HepG2 (cell line): ENCODE data around the gene CORO7. TPM values are rescaled to one million over a fixed set of nuclear protein-coding genes. Genes with fewer than 3 reads are reported as not detected.
A peak's percentile ranks its signal among the peaks of the same experiment; 100 is the strongest.

Experiments used
- EEA1 ChIP-seq: sonication (generic); formaldehyde crosslinking; IDR thresholded peaks from 2 replicates; pipeline ENCODE4 v1.5.1; 2020; ENCODE audit warnings: mild to moderate bottlenecking, missing genetic modification reagents, borderline replicate concordance
- HMG20A ChIP-seq: IDR thresholded peaks from 2 replicates; pipeline ENCODE4 v1.6.1; 2016; ENCODE audit warnings: borderline replicate concordance
- KDM1A ChIP-seq: IDR thresholded peaks from 2 replicates; pipeline ENCODE4 v1.6.1; 2016; ENCODE audit warnings: missing compliant biosample characterization
- MTA3 ChIP-seq: sonication (generic); formaldehyde crosslinking; IDR thresholded peaks from 2 replicates; pipeline ENCODE4 v1.4.0; 2020; ENCODE audit warnings: missing genetic modification reagents
- MXD1 ChIP-seq: sonication (generic); formaldehyde crosslinking; IDR thresholded peaks from 2 replicates; pipeline ENCODE4 v1.4.0; 2020; ENCODE audit warnings: mild to moderate bottlenecking, missing genetic modification reagents
- NONO ChIP-seq, 2 experiments: fragments of 450-650 bp in 1 of 2; sonication (generic) in 1 of 2; formaldehyde crosslinking in 1 of 2; IDR thresholded peaks in 1 of 2; conservative IDR thresholded peaks in 1 of 2; 2 replicates each; pipeline versions ENCODE4 v1.6.1 to v1.8.0; 2017 to 2022; ENCODE audit warnings: mild to moderate bottlenecking in 1 of 2, missing genetic modification reagents in 1 of 2, moderate library complexity in 1 of 2
- REST ChIP-seq, 2 experiments: IDR thresholded peaks; 2 replicates each; pipeline ENCODE4 v1.6.1; 2011 to 2012; ENCODE audit warnings: low read length in 2 of 2, borderline replicate concordance in 1 of 2, low read depth in 1 of 2, mild to moderate bottlenecking in 1 of 2, moderate library complexity in 1 of 2
- ZNF205 ChIP-seq: IDR thresholded peaks from 2 replicates; pipeline ENCODE4 v1.6.1; 2018; ENCODE audit warnings: missing biosample characterization, missing genetic modification reagents
- ZNF253 ChIP-seq: sonication (generic); formaldehyde crosslinking; IDR thresholded peaks from 2 replicates; pipeline ENCODE4 v1.8.0; 2022; ENCODE audit warnings: mild to moderate bottlenecking, missing genetic modification reagents, borderline replicate concordance
- ZNF451 ChIP-seq: sonication (generic); formaldehyde crosslinking; IDR thresholded peaks from 2 replicates; pipeline ENCODE4 v1.5.0; 2020; ENCODE audit warnings: mild to moderate bottlenecking, missing genetic modification reagents
- ZNF550 ChIP-seq: sonication (generic); formaldehyde crosslinking; IDR thresholded peaks from 2 replicates; pipeline ENCODE4 v1.4.0; 2020; ENCODE audit warnings: mild to moderate bottlenecking, missing genetic modification reagents, borderline replicate concordance
- ZNF557 ChIP-seq: sonication (generic); formaldehyde crosslinking; IDR thresholded peaks from 2 replicates; pipeline ENCODE4 v1.4.0; 2020; ENCODE audit warnings: missing genetic modification reagents
- ZNF747 ChIP-seq: sonication (generic); formaldehyde crosslinking; IDR thresholded peaks from 2 replicates; pipeline ENCODE4 v1.8.1; 2023; ENCODE audit warnings: missing genetic modification reagents, mild to moderate bottlenecking, borderline replicate concordance
- ZNF773 ChIP-seq: sonication (generic); formaldehyde crosslinking; IDR thresholded peaks from 2 replicates; pipeline ENCODE4 v1.4.0; 2020; ENCODE audit warnings: missing genetic modification reagents, borderline replicate concordance
- polyA plus RNA-seq, 8 experiments: library from polyadenylated mRNA; depleted of rRNA in 3 of 8; stranded (reverse) in 7 of 8; unstranded in 1 of 8; fragments of >200 nt; fragmentation: Illumina TruSeq in 4 of 8; extraction: Trizol in 4 of 8; gene quantifications; 2 replicates each; pipeline versions ENCODE4 v1.2.1 to v1.2.3, GENCODE V29; 2011 to 2016; ENCODE audit warnings: low read depth in 4 of 8, missing spikeins in 1 of 8, mixed read lengths in 1 of 8; ENCODE audit not compliant: insufficient read depth in 1 of 8
- total RNA-seq, 5 experiments: library from RNA; depleted of rRNA; stranded (reverse); fragments of >200 nt; fragmentation: Illumina TruSeq; extraction: Trizol; gene quantifications; 2 replicates each; pipeline ENCODE4 v1.2.3, GENCODE V29; 2016; ENCODE audit warnings: low read depth in 1 of 5
- TF ChIP-seq, protein P1 (sequence below): sonication (generic); formaldehyde crosslinking; IDR thresholded peaks from 2 replicates; pipeline ENCODE4 v1.4.0; 2020; ENCODE audit warnings: missing genetic modification reagents, borderline replicate concordance
- TF ChIP-seq, protein P2 (sequence below): sonication (generic); formaldehyde crosslinking; IDR thresholded peaks from 2 replicates; pipeline ENCODE4 v1.5.0; 2020; ENCODE audit warnings: mild to moderate bottlenecking, missing genetic modification reagents, borderline replicate concordance
- TF ChIP-seq, protein P3 (sequence below): IDR thresholded peaks from 2 replicates; pipeline ENCODE4 v1.6.1; 2016; ENCODE audit warnings: control low read depth

The CORO7 gene
- total and polyA plus RNA-seq, 2 of the 13 experiments (the other 11 are each of a cell fraction or from before 2014, with no cell fraction given) = 9.9 to 14.3 TPM

GRCh38 chr16:4425378-4426020 is 9.1 kb upstream of the CORO7 start, which contains the start of gene DNAJA3 (continued):
- TF ChIP-seq, protein P1, sequence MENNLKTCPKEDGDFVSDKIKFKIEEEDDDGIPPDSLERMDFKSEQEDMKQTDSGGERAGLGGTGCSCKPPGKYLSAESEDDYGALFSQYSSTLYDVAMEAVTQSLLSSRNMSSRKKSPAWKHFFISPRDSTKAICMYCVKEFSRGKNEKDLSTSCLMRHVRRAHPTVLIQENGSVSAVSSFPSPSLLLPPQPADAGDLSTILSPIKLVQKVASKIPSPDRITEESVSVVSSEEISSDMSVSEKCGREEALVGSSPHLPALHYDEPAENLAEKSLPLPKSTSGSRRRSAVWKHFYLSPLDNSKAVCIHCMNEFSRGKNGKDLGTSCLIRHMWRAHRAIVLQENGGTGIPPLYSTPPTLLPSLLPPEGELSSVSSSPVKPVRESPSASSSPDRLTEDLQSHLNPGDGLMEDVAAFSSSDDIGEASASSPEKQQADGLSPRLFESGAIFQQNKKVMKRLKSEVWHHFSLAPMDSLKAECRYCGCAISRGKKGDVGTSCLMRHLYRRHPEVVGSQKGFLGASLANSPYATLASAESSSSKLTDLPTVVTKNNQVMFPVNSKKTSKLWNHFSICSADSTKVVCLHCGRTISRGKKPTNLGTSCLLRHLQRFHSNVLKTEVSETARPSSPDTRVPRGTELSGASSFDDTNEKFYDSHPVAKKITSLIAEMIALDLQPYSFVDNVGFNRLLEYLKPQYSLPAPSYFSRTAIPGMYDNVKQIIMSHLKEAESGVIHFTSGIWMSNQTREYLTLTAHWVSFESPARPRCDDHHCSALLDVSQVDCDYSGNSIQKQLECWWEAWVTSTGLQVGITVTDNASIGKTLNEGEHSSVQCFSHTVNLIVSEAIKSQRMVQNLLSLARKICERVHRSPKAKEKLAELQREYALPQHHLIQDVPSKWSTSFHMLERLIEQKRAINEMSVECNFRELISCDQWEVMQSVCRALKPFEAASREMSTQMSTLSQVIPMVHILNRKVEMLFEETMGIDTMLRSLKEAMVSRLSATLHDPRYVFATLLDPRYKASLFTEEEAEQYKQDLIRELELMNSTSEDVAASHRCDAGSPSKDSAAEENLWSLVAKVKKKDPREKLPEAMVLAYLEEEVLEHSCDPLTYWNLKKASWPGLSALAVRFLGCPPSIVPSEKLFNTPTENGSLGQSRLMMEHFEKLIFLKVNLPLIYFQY (CRISPR knock-in tag) = peak; percentile 14; the same call in 1 of the 2 replicates
- peak; percentile 23; the same call in 1 of the 2 replicates for TF ChIP-seq ZNF747 (CRISPR knock-in tag)
- TF ChIP-seq MXD1 = peak; percentile 96
- 0 out of 2 replicates have a peak, but pooled peaks have one; percentile 12 for TF ChIP-seq ZNF773 (CRISPR knock-in tag)
- no peak for TF ChIP-seq MTA3 (CRISPR knock-in tag)
- no peak for TF ChIP-seq ZNF550
- no peak for TF ChIP-seq NONO (IDR thresholded peaks at IDR 0.05)
- no peak; the same call in 1 of the 2 replicates for TF ChIP-seq NONO (CRISPR knock-in tag; conservative IDR thresholded peaks at IDR 0.05)
- no peak for TF ChIP-seq KDM1A
- TF ChIP-seq HMG20A = no peak
- peak; percentile 17; the same call in 1 of the 2 replicates for TF ChIP-seq ZNF205 (CRISPR knock-in tag)
- TF ChIP-seq, protein P2, sequence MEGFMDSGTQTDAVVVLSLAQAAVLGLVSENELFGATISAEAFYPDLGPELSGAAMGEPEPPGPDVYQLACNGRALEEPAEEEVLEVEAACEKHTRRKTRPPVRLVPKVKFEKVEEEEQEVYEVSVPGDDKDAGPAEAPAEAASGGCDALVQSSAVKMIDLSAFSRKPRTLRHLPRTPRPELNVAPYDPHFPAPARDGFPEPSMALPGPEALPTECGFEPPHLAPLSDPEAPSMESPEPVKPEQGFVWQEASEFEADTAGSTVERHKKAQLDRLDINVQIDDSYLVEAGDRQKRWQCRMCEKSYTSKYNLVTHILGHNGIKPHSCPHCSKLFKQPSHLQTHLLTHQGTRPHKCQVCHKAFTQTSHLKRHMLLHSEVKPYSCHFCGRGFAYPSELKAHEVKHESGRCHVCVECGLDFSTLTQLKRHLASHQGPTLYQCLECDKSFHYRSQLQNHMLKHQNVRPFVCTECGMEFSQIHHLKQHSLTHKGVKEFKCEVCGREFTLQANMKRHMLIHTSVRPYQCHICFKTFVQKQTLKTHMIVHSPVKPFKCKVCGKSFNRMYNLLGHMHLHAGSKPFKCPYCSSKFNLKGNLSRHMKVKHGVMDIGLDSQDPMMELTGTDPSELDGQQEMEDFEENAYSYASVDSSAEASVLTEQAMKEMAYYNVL (CRISPR knock-in tag) = no peak; the same call in 1 of the 2 replicates
- no peak for TF ChIP-seq EEA1 (CRISPR knock-in tag)
- peak; percentile 27 for TF ChIP-seq ZNF451 (CRISPR knock-in tag)
- TF ChIP-seq REST (IDR thresholded peaks at IDR 0.05; ENCODE audit: borderline replicate concordance in 1 of 2, low read depth in 1 of 2, low read length in 2 of 2) = peak in 1 of 2 experiments; percentile 63; a peak in 1 of 4 replicates
- no peak for TF ChIP-seq ZNF557 (CRISPR knock-in tag)
- TF ChIP-seq, protein P3, sequence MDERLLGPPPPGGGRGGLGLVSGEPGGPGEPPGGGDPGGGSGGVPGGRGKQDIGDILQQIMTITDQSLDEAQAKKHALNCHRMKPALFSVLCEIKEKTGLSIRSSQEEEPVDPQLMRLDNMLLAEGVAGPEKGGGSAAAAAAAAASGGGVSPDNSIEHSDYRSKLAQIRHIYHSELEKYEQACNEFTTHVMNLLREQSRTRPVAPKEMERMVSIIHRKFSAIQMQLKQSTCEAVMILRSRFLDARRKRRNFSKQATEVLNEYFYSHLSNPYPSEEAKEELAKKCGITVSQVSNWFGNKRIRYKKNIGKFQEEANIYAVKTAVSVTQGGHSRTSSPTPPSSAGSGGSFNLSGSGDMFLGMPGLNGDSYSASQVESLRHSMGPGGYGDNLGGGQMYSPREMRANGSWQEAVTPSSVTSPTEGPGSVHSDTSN (CRISPR knock-in tag) = no peak
- no peak for TF ChIP-seq ZNF253
